Thyroid gland (tissue), 4 donors: ENCODE results near the gene SIRT6. TPM values are rescaled to one million over a fixed set of nuclear protein-coding genes. Genes with fewer than 3 reads are reported as not detected.

Source experiments
- DNase-seq, 2 donors: peaks; one replicate each; pipeline ENCODE4 v3.0.0-alpha.2; 2019
- H3K27ac ChIP-seq, 3 donors: fragments of 200-600 bp; sonication (generic); 1 replicate in 2 of 3; 2 replicates in 1 of 3; pipeline ENCODE4 v1.5.1; 2016 to 2019; ENCODE audit warnings: mild to moderate bottlenecking in 1 of 3, moderate library complexity in 1 of 3
- H3K27me3 ChIP-seq: fragments of 200-600 bp; sonication (generic); one replicate; pipeline ENCODE4 v1.5.1; 2019
- H3K36me3 ChIP-seq, 2 donors: fragments of 200-600 bp; sonication (generic); one replicate each; pipeline ENCODE4 v1.5.1; 2016 to 2019
- H3K4me1 ChIP-seq, 2 donors: fragments of 200-600 bp; sonication (generic); one replicate each; pipeline ENCODE4 v1.5.1; 2017 to 2019
- H3K4me3 ChIP-seq, 3 donors: fragments of 200-600 bp; sonication (generic); replicated peaks in 1 of 3; 1 replicate in 2 of 3; 2 replicates in 1 of 3; pipeline ENCODE4 v1.5.1; 2016; ENCODE audit warnings: mild to moderate bottlenecking in 1 of 3
- H3K9me3 ChIP-seq: fragments of 200-600 bp; sonication (generic); one replicate; pipeline ENCODE4 v1.5.1; 2017
- CTCF ChIP-seq, 6 experiments: fragments of 200-600 bp in 3 of 6; fragments of 450-650 bp in 3 of 6; sonication (generic) in 3 of 6; IDR thresholded peaks; one replicate each; pipeline ENCODE4 v1.5.1; 2016 to 2019; ENCODE audit warnings: antibody characterized with exemption in 6 of 6, mild to moderate bottlenecking in 2 of 6, inconsistent platforms in 1 of 6, moderate library complexity in 1 of 6
- POLR2A ChIP-seq, 2 donors: fragments of 450-650 bp; IDR thresholded peaks; one replicate each; pipeline ENCODE4 v1.6.1; 2017; ENCODE audit warnings: antibody characterized with exemption in 2 of 2, mild to moderate bottlenecking in 2 of 2, moderate library complexity in 1 of 2
- WGBS, 2 donors: methylation state at CpG; one replicate each; pipeline ENCODE4 v1.1.5; 2017; 5-methylcytosine and 5-hydroxymethylcytosine counted together
- intact Hi-C: fragments of 100-400 bp; cut with DNase I; formaldehyde crosslinking; loops from one replicate; pipeline ENCODE4 v1.15.1; 2023
- total RNA-seq, 4 donors: library from RNA; depleted of rRNA; stranded (reverse); fragments of >200 nt; gene quantifications; one replicate each; pipeline ENCODE4 v1.2.3, GENCODE V29; 2016

Gene SIRT6
- total RNA-seq, 4 donors from 2014 or later, result 11.9 to 39.3 (median 20.0) TPM

GRCh38 chr19:4217429-4218264 is 35.3 kb upstream of the SIRT6 start:
- no peaks in the 10 kb centered on the region for H3K4me1 ChIP-seq
- no peak for TF ChIP-seq CTCF (IDR thresholded peaks at IDR 0.05)
- no peak for TF ChIP-seq POLR2A (IDR thresholded peaks at IDR 0.05)
- no peak overlapping the region for H3K27ac ChIP-seq
- no peak overlapping the region for H3K4me3 ChIP-seq
- 95 to 96% methylated on average over 48 to 64 of the region's 81 CpGs for WGBS, 2 donors
- intact Hi-C loops, result no loop called here
- DNase-seq, result no peak
- no peaks in the 10 kb centered on the region for H3K36me3 ChIP-seq
- H3K27me3 ChIP-seq, result no peaks in the 10 kb centered on the region
- H3K9me3 ChIP-seq, result no peaks in the 10 kb centered on the region

GRCh38 chr19:4216846-4217245 is 34.5 kb upstream of the SIRT6 start:
- 81 to 89% methylated on average over 6 of the region's 6 CpGs for WGBS, 2 donors
- DNase-seq, result no peak
- no peak for TF ChIP-seq CTCF (IDR thresholded peaks at IDR 0.05)
- TF ChIP-seq POLR2A (IDR thresholded peaks at IDR 0.05), result no peak
- Histone ChIP-seq H3K36me3 (no peaks in the 10 kb centered on the region), H3K4me1 (no peaks in the 10 kb centered on the region), H3K27me3 (no peaks in the 10 kb centered on the region), H3K27ac (no peak overlapping the region), H3K4me3 (no peak overlapping the region), H3K9me3 (no peaks in the 10 kb centered on the region)
- intact Hi-C loops, result no loop called here

- no peak for TF ChIP-seq CTCF (IDR thresholded peaks at IDR 0.05)
- 60 to 79% methylated on average over 4 to 10 of the region's 10 CpGs for WGBS, 2 donors
- Histone ChIP-seq H3K4me3 (no peak overlapping the region), H3K4me1 (no peaks in the 10 kb centered on the region), H3K27ac (no peak overlapping the region), H3K27me3 (no peaks in the 10 kb centered on the region), H3K36me3 (no peaks in the 10 kb centered on the region), H3K9me3 (no peaks in the 10 kb centered on the region)
- intact Hi-C loops, result no loop called here
- no peak for DNase-seq
Observed at GRCh38 chr19:4215807-4216206, 33.4 kb upstream of the SIRT6 start.

GRCh38 chr19:4213116-4213515 is 30.8 kb upstream of the SIRT6 start:
- no peaks in the 10 kb centered on the region for H3K9me3 ChIP-seq
- intact Hi-C loops, result no loop called here

More at GRCh38 chr19:4213116-4213515, 30.8 kb upstream of the SIRT6 start:
- no peak for DNase-seq
- Histone ChIP-seq H3K36me3 (no peaks in the 10 kb centered on the region), H3K4me3 (no peak overlapping the region), H3K27ac (no peak overlapping the region), H3K27me3 (no peaks in the 10 kb centered on the region), H3K4me1 (no peaks in the 10 kb centered on the region)
- WGBS, 2 donors, result 72 to 85% methylated on average over 3 of the region's 3 CpGs
- TF ChIP-seq POLR2A (IDR thresholded peaks at IDR 0.05), result no peak
- no peak for TF ChIP-seq CTCF (IDR thresholded peaks at IDR 0.05)
